ENCODE results near the gene DENND5A. TPM values are rescaled to one million over a fixed set of nuclear protein-coding genes. Genes with fewer than 3 reads are reported as not detected.

DENND5A gene
- total and polyA plus RNA-seq, 2 donors (not counting 1 experiment from before 2014, with no cell fraction given) = 125 to 235 TPM

DNA sequence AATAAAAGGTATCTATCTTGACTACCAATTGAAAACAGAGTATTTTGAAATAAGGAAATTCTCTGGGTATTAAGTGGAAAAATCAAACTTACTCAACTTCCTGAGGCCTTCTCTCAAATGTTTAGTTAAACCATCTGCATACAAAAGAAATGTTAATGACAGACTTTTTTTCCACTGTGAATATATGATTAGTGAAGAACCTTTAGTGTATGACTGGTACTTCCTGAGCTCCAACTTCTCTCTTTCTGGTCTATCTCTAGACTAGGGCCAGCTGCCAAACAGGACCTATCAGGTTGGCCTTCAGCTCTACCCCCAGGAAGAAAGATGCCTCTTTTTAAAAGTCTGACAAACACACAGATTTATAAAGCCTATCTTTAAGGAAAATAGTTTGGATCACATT is 105.0 kb downstream of the DENND5A start:
- Histone ChIP-seq H3K4me3 (replicated peaks in 1 of 4; ENCODE audit: control extremely low read depth in 1 of 4, insufficient read depth in 1 of 4, low read depth in 3 of 4, low read length in 4 of 4) (no peak overlapping the region), H3K27ac (ENCODE audit: insufficient read depth, low read length) (no peak overlapping the region), H3K79me2 (ENCODE audit: control insufficient read depth, insufficient read depth, low read length) (no peaks in the 10 kb centered on the region), H2AFZ (ENCODE audit: low read length) (no peak overlapping the region), H3K27me3 (ENCODE audit: control insufficient read depth, insufficient read depth, low read length) (no peaks in the 10 kb centered on the region), H4K20me1 (ENCODE audit: control insufficient read depth, extremely low read depth, insufficient read depth, low read length) (no peaks in the 10 kb centered on the region), H3K9me3 (ENCODE audit: control insufficient read depth, insufficient read depth, low read depth, low read length) (no peaks in the 10 kb centered on the region), H3K9ac (ENCODE audit: insufficient read depth, low read length) (no peak overlapping the region), H3K36me3 (ENCODE audit: control insufficient read depth, insufficient read depth, low read length) (peaks cover 4% of the 10 kb centered on the region), H3K4me2 (ENCODE audit: extremely low read depth, insufficient read depth, low read length) (no peak overlapping the region), H3K4me1 (ENCODE audit: control insufficient read depth, extremely low read depth, insufficient read depth, low read length) (no peaks in the 10 kb centered on the region)
- no peak for DNase-seq (ENCODE audit: low read depth in 2 of 2)
- TF ChIP-seq CTCF (conservative IDR thresholded peaks at IDR 0.05 in 1 of 2, IDR thresholded peaks at IDR 0.05 in 1 of 2; ENCODE audit: low read depth in 1 of 2, low read length in 2 of 2) (no peak), EZH2 (IDR thresholded peaks at IDR 0.05; ENCODE audit: low read length, missing control alignments) (no peak)

DNA sequence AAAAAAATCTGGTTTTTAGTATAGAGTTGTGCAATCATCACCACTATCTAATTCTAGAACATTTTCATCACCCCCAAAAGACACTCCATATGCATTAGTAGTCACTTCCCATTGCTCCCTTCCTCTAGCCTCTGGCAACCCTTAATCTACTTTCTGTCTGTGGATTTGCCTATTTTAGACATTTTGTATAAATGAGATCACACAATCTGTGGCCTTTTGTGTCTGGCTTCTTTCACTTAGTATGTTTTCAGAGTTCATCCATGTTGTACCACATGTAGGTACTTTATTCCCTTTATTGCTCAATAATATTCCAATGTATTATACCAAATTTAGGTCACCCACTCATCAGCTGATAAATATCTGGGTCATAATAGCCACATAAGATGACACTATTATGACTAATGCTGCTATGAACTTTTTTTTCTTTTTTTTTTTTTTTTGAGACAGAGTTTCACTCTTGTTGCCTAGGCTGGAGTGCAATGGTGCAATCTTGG is 106.2 kb downstream of the DENND5A start:
- DNase-seq (ENCODE audit: low read depth in 2 of 2) = peak; percentile 37 to 48
- TF ChIP-seq CTCF (conservative IDR thresholded peaks at IDR 0.05 in 1 of 2, IDR thresholded peaks at IDR 0.05 in 1 of 2; ENCODE audit: low read depth in 1 of 2, low read length in 2 of 2) (no peak), EZH2 (IDR thresholded peaks at IDR 0.05; ENCODE audit: low read length, missing control alignments) (no peak)
- Histone ChIP-seq H3K4me3 (replicated peaks in 1 of 4; ENCODE audit: control extremely low read depth in 1 of 4, insufficient read depth in 1 of 4, low read depth in 3 of 4, low read length in 4 of 4) (no peak overlapping the region), H3K4me2 (ENCODE audit: extremely low read depth, insufficient read depth, low read length) (no peak overlapping the region), H3K9ac (ENCODE audit: insufficient read depth, low read length) (no peak overlapping the region), H2AFZ (ENCODE audit: low read length) (no peak overlapping the region), H3K27me3 (ENCODE audit: control insufficient read depth, insufficient read depth, low read length) (no peaks in the 10 kb centered on the region), H4K20me1 (ENCODE audit: control insufficient read depth, extremely low read depth, insufficient read depth, low read length) (no peaks in the 10 kb centered on the region), H3K79me2 (ENCODE audit: control insufficient read depth, insufficient read depth, low read length) (no peaks in the 10 kb centered on the region), H3K4me1 (ENCODE audit: control insufficient read depth, extremely low read depth, insufficient read depth, low read length) (no peaks in the 10 kb centered on the region), H3K9me3 (ENCODE audit: control insufficient read depth, insufficient read depth, low read depth, low read length) (no peaks in the 10 kb centered on the region), H3K27ac (ENCODE audit: insufficient read depth, low read length) (no peak overlapping the region), H3K36me3 (ENCODE audit: control insufficient read depth, insufficient read depth, low read length) (peaks cover 4% of the 10 kb centered on the region)

- Histone ChIP-seq H3K79me2 (ENCODE audit: control insufficient read depth, insufficient read depth, low read length) (no peaks in the 10 kb centered on the region), H2AFZ (ENCODE audit: low read length) (no peak overlapping the region), H3K27me3 (ENCODE audit: control insufficient read depth, insufficient read depth, low read length) (no peaks in the 10 kb centered on the region), H3K36me3 (ENCODE audit: control insufficient read depth, insufficient read depth, low read length) (peaks cover 4% of the 10 kb centered on the region), H3K4me2 (ENCODE audit: extremely low read depth, insufficient read depth, low read length) (no peak overlapping the region), H4K20me1 (ENCODE audit: control insufficient read depth, extremely low read depth, insufficient read depth, low read length) (no peaks in the 10 kb centered on the region), H3K9me3 (ENCODE audit: control insufficient read depth, insufficient read depth, low read depth, low read length) (no peaks in the 10 kb centered on the region), H3K4me1 (ENCODE audit: control insufficient read depth, extremely low read depth, insufficient read depth, low read length) (peaks cover 4% of the 10 kb centered on the region), H3K9ac (ENCODE audit: insufficient read depth, low read length) (no peak overlapping the region), H3K4me3 (replicated peaks in 1 of 4; ENCODE audit: control extremely low read depth in 1 of 4, insufficient read depth in 1 of 4, low read depth in 3 of 4, low read length in 4 of 4) (no peak overlapping the region), H3K27ac (ENCODE audit: insufficient read depth, low read length) (no peak overlapping the region)
- no peak for TF ChIP-seq EZH2 (IDR thresholded peaks at IDR 0.05; ENCODE audit: low read length, missing control alignments)
- no peak for TF ChIP-seq CTCF (conservative IDR thresholded peaks at IDR 0.05 in 1 of 2, IDR thresholded peaks at IDR 0.05 in 1 of 2; ENCODE audit: low read depth in 1 of 2, low read length in 2 of 2)
- no peak for DNase-seq (ENCODE audit: low read depth in 2 of 2)
Observed at GRCh38 chr11:9155930-9156329, 109.2 kb downstream of the DENND5A start.
